Prostate gland (tissue), 2 donors: ENCODE data around the gene KIF5B.

Experiments
- POLR2A ChIP-seq: fragments of 450-650 bp; IDR thresholded peaks from one replicate; pipeline ENCODE4 v1.6.1; 2016; ENCODE audit warnings: antibody characterized with exemption, mild to moderate bottlenecking
- POLR2AphosphoS5 ChIP-seq: sonication (generic); formaldehyde crosslinking; IDR thresholded peaks from one replicate; pipeline ENCODE4 v1.6.1; 2017; ENCODE audit warnings: antibody characterized with exemption
- TF ChIP-seq, protein P1 (sequence below), 4 experiments: fragments of 200-600 bp in 2 of 4; fragments of 450-650 bp in 2 of 4; sonication (generic) in 2 of 4; IDR thresholded peaks; 1 replicate in 3 of 4; 2 replicates in 1 of 4; pipeline ENCODE4 v1.5.1; 2016 to 2019; ENCODE audit warnings: antibody characterized with exemption in 4 of 4, mild to moderate bottlenecking in 2 of 4, moderate library complexity in 2 of 4

DNA sequence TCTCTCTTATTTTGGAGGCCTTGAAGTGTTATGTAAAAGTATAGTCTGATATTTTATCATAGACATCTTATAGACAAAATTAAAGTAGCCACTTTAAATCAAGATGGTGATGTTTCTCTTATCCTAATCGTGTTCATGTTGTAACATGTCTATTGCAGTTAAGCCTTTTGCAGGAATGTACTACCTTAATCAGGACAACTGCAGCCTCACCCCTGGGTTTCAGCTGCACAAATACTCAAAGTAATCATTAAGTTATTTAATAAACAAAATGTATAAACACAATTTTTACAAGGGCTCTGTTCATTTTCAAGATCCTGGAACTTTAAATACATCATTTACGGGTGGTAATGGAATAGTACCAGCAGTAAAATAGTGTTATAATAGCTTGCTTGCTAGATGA, 14.4 kb upstream of the KIF5B start:
- TF ChIP-seq POLR2AphosphoS5 (no peak), POLR2A (no peak)
- TF ChIP-seq, protein P1, sequence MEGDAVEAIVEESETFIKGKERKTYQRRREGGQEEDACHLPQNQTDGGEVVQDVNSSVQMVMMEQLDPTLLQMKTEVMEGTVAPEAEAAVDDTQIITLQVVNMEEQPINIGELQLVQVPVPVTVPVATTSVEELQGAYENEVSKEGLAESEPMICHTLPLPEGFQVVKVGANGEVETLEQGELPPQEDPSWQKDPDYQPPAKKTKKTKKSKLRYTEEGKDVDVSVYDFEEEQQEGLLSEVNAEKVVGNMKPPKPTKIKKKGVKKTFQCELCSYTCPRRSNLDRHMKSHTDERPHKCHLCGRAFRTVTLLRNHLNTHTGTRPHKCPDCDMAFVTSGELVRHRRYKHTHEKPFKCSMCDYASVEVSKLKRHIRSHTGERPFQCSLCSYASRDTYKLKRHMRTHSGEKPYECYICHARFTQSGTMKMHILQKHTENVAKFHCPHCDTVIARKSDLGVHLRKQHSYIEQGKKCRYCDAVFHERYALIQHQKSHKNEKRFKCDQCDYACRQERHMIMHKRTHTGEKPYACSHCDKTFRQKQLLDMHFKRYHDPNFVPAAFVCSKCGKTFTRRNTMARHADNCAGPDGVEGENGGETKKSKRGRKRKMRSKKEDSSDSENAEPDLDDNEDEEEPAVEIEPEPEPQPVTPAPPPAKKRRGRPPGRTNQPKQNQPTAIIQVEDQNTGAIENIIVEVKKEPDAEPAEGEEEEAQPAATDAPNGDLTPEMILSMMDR (IDR thresholded peaks at IDR 0.05), result no peak
